ENCODE data around the gene USB1. TPM values are rescaled to one million over a fixed set of nuclear protein-coding genes. Genes with fewer than 3 reads are reported as not detected.

Gene USB1
- polyA plus RNA-seq, 2 of the 4 experiments (the other 2 are of a cell fraction) = 88.8 to 143 TPM

DNA sequence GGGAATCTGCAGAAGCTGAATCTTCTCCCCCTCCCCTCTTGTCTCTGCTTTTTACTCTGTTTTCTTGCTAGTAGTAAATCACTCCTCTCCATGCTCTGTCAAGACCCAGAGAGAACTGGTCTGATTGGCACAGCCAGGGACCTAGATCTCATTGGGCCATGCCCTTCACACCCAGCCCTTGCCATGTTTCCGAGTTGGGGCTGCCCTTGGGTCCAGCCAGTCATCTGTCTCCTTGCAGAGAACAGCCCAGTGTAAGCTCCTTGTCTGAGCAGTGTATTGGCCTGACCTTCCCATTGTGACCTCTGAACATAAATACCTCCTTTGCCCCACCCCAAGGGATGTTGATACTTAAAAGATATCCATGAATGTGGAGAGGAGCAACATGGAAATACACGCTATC is 28.2 kb downstream of the USB1 start:
- peaks cover 17% of the 10 kb centered on the region; the same call in 2 of the 3 replicates for H3K4me1 ChIP-seq
- ATAC-seq (no peak), FAIRE-seq (no peak), DNase-seq (ENCODE audit: low read depth in 1 of 2, low spot score in 1 of 2) (no peak)
- TF ChIP-seq PHF8 (IDR thresholded peaks at IDR 0.05; ENCODE audit: borderline replicate concordance, low read depth) = no peak
- no peak for TF ChIP-seq RCOR1 (IDR thresholded peaks at IDR 0.05; ENCODE audit: low read depth, low read length)
- no peak for TF ChIP-seq EHF (CRISPR knock-in tag; IDR thresholded peaks at IDR 0.05)
- TF ChIP-seq, protein P1, sequence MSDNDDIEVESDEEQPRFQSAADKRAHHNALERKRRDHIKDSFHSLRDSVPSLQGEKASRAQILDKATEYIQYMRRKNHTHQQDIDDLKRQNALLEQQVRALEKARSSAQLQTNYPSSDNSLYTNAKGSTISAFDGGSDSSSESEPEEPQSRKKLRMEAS (IDR thresholded peaks at IDR 0.05) = no peak
- TF ChIP-seq NR3C1 (IDR thresholded peaks at IDR 0.05) = no peak
- TF ChIP-seq, protein P2, sequence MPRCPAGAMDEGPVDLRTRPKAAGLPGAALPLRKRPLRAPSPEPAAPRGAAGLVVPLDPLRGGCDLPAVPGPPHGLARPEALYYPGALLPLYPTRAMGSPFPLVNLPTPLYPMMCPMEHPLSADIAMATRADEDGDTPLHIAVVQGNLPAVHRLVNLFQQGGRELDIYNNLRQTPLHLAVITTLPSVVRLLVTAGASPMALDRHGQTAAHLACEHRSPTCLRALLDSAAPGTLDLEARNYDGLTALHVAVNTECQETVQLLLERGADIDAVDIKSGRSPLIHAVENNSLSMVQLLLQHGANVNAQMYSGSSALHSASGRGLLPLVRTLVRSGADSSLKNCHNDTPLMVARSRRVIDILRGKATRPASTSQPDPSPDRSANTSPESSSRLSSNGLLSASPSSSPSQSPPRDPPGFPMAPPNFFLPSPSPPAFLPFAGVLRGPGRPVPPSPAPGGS (IDR thresholded peaks at IDR 0.05) = no peak
- no peak for TF ChIP-seq TP53 (CRISPR knock-in tag; IDR thresholded peaks at IDR 0.05)
- TF ChIP-seq NPAS2 (CRISPR knock-in tag; IDR thresholded peaks at IDR 0.05; ENCODE audit: borderline replicate concordance) = no peak
- TF ChIP-seq, protein P3, sequence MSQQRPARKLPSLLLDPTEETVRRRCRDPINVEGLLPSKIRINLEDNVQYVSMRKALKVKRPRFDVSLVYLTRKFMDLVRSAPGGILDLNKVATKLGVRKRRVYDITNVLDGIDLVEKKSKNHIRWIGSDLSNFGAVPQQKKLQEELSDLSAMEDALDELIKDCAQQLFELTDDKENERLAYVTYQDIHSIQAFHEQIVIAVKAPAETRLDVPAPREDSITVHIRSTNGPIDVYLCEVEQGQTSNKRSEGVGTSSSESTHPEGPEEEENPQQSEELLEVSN (IDR thresholded peaks at IDR 0.05; ENCODE audit: borderline replicate concordance, low read depth) = no peak
- TF ChIP-seq, protein P4, sequence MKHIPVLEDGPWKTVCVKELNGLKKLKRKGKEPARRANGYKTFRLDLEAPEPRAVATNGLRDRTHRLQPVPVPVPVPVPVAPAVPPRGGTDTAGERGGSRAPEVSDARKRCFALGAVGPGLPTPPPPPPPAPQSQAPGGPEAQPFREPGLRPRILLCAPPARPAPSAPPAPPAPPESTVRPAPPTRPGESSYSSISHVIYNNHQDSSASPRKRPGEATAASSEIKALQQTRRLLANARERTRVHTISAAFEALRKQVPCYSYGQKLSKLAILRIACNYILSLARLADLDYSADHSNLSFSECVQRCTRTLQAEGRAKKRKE (CRISPR knock-in tag; IDR thresholded peaks at IDR 0.05; ENCODE audit: low read depth) = no peak
- TF ChIP-seq POLR2AphosphoS2 (conservative IDR thresholded peaks at IDR 0.05; ENCODE audit: low read length) = no peak
- TF ChIP-seq EP300 (IDR thresholded peaks at IDR 0.05) = no peak
- no peak for TF ChIP-seq BHLHE40 (IDR thresholded peaks at IDR 0.05; ENCODE audit: low read depth, low read length)
- TF ChIP-seq HOXB13 (CRISPR knock-in tag; IDR thresholded peaks at IDR 0.05; ENCODE audit: low read depth) = no peak
- no peak for TF ChIP-seq HOXB5 (CRISPR knock-in tag; IDR thresholded peaks at IDR 0.05)
- no peak for TF ChIP-seq RFX5 (IDR thresholded peaks at IDR 0.05)
- TF ChIP-seq FOSL2 (IDR thresholded peaks at IDR 0.05) = no peak
- TF ChIP-seq FOSL2 (CRISPR knock-in tag; IDR thresholded peaks at IDR 0.05) = no peak
- TF ChIP-seq EHMT2 (IDR thresholded peaks at IDR 0.05; ENCODE audit: low read depth) = no peak
- TF ChIP-seq ZC3H11A (IDR thresholded peaks at IDR 0.05) = no peak
- H3K9me3 ChIP-seq = no peaks in the 10 kb centered on the region
- 67% methylated on average over 2 of the region's 2 CpGs for WGBS (ENCODE audit: missing lambda C conversion rate)
- no peak overlapping the region for H3K4me3 ChIP-seq
- no peak overlapping the region for H3K4me2 ChIP-seq
- no peak overlapping the region for H3K27ac ChIP-seq
- CTCF ChIA-PET = interaction anchor here (0.8 to 3.9 kb wide), 2 partner anchors 92 to 97 kb away, joined by 3 to 27 read pairs; no protein-coding TSS in a partner anchor
- POLR2A ChIA-PET = no interaction called here

DNA sequence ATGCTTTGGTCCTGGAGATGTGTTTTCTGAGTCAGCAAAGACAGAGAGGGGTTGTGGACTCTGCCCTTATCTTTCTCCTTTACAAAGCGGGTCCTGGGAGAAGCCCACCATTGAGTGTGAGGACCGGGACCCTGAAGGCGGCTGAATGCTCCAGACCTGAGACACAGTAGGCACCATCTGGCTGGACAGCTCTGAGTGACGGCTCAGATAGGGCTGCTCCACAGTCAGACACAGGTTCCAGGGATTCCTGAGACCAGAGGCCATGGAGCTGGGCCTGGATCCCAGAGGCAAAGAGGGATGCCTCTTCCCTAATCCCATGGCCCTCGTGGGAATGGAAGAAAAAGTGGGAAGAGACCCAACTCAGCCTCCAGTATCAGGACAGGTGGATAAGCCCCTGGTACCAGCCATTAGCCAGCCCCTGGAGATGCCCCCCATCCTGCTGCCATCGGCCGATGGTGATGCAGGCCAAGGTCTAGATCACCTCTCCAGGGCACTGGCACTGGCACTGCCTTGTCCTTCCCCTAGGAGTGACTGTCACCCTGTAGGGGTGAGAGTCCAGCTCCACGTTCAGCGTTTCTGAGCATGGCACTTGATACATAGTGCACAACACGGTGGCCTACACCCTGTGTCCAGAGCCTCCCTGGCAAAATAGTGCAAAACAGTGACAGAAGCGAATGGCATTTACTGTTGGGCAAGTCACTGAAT is 29.1 kb downstream of the USB1 start:
- 84% methylated on average over 11 of the region's 11 CpGs for WGBS (ENCODE audit: missing lambda C conversion rate)
- Histone ChIP-seq H3K4me2 (no peak overlapping the region), H3K9me3 (no peaks in the 10 kb centered on the region), H3K4me3 (no peak overlapping the region), H3K4me1 (peaks cover 13% of the 10 kb centered on the region; the same call in 2 of the 3 replicates), H3K27ac (no peak overlapping the region)
- ChIA-PET POLR2A (no interaction called here), CTCF (interaction anchor here (1.0 to 2.5 kb wide), 2 partner anchors 85 to 97 kb away, joined by 3 to 13 read pairs; no protein-coding TSS in a partner anchor)
- no peak for FAIRE-seq
- TF ChIP-seq RARB (CRISPR knock-in tag; IDR thresholded peaks at IDR 0.05) (no peak), BHLHE40 (IDR thresholded peaks at IDR 0.05; ENCODE audit: low read depth, low read length) (no peak), EHF (CRISPR knock-in tag; IDR thresholded peaks at IDR 0.05) (no peak), USF2 (IDR thresholded peaks at IDR 0.05) (no peak), HOXA7 (CRISPR knock-in tag; IDR thresholded peaks at IDR 0.05) (no peak), GATA3 (IDR thresholded peaks at IDR 0.05; ENCODE audit: borderline replicate concordance) (no peak), HOXB5 (CRISPR knock-in tag; IDR thresholded peaks at IDR 0.05) (no peak), REST (IDR thresholded peaks at IDR 0.05) (no peak), ZFP36 (IDR thresholded peaks at IDR 0.05; ENCODE audit: borderline replicate concordance, partially characterized antibody) (no peak), KDM1A (IDR thresholded peaks at IDR 0.05; ENCODE audit: low read depth) (no peak), NR3C1 (IDR thresholded peaks at IDR 0.05) (no peak)
- TF ChIP-seq, protein P2 (IDR thresholded peaks at IDR 0.05) = no peak
- TF ChIP-seq, protein P4 (CRISPR knock-in tag; IDR thresholded peaks at IDR 0.05; ENCODE audit: low read depth) = no peak
- no peak for DNase-seq (ENCODE audit: low read depth in 1 of 2, low spot score in 1 of 2)
- no peak for ATAC-seq
